Skin epidermis (tissue), 12 donors: ENCODE data around the gene MAP2K7.
A peak's percentile ranks its signal among the peaks of the same experiment; 100 is the strongest.
"Not testable (repeated sequence)": the region's sequence is repeated elsewhere in the genome, so short reads cannot be mapped to it uniquely, and the experiment has no call there.

Experiments used
- H3K27ac ChIP-seq, 21 experiments: fragments of 200-600 bp; sonication (generic) in 11 of 21; one replicate each; pipeline ENCODE4 v1.5.0; 2020; ENCODE audit warnings: mild to moderate bottlenecking in 3 of 21, inconsistent platforms in 2 of 21, moderate library complexity in 2 of 21
- H3K4me3 ChIP-seq, 7 experiments: fragments of 200-600 bp; sonication (generic) in 2 of 7; one replicate each; pipeline ENCODE4 v1.5.0; 2020; ENCODE audit warnings: inconsistent platforms in 2 of 7, mild to moderate bottlenecking in 2 of 7, moderate library complexity in 1 of 7

MAP2K7 gene

DNA sequence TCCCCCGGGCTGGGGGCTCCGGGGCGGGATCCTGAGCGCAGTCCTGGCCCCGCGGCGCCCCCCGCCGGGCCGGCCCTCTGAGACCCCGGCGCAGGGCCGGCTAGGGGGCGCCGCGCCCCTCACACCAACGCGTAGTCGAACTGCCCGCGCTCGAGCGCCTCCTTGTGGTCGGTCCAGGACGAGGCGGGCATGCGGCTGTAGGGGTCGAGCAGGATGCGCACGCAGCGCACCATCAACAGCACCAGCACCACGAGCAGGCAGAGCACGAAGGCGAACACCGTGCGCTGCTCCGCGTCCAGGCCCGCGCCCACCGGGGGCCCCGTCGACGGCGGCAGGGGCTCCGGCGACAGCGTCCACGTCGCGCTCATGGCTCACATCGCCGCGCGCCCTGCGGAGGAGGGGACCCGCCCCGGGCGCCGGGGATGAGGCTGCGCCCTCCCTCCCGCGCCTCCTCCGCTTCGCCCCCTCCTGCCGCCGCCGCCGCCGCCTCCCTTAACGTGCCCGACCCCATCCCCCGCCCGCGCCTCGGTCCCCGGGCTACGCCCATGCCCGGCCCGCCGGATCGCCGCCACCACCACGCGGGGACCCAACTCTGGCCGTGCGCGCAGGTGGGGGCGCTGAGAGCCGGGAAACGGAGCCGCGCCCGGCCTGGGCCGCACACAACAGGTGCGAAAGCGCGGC is 21.6 kb downstream of the MAP2K7 start:
- peak overlapping the region in 4 of 21 experiments; percentile 7 to 52 (median 28) for H3K27ac ChIP-seq
- peak overlapping the region; percentile 31 to 51 (median 42) for H3K4me3 ChIP-seq

DNA sequence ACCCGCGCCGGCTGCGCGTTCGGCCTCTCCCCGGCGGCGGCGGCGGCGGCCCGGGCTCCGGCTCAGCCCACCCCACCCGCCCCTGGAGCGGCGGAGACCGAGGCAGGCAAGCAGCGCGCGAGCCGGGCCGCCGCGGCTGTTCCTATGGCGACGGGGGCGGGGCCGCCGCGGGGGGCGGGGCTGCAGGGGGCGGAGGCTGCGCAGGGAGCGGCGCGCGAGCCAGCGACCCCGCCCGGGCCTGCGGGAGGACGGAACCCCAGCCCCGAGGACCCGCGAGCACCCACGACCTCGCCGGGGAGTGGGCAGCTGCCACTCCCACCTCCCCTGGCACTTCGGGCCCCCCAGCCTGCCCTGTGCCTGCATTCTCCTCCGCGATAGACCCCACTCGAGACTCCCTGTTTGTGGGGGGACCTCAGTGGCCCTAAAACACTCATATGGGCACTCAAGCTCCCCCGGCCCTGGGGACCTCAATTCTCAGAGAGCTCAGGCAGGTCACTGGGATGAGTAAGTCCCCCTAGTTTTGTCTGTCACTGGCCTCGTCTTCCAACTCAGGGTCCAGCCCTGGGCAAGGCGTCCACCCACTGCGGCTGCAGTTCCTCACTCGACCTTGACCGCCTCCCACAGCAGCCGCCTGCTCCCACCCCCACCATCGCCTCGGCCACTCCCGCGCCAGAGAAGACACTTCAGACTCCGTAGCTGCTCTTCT is 22.5 kb downstream of the MAP2K7 start, which contains the start of gene CTXN1:
Gene CTXN1, minus strand, starts transcription at position 115 of the 706 bp plus-strand sequence. CDS start 597 bp downstream, outside the sequence.
- Histone ChIP-seq H3K4me3 (peak within 1 kb of the TSS; percentile 31 to 51 (median 42)), H3K27ac (peak within 1 kb of the TSS in 4 of 21 experiments; percentile 7 to 72 (median 42))

DNA sequence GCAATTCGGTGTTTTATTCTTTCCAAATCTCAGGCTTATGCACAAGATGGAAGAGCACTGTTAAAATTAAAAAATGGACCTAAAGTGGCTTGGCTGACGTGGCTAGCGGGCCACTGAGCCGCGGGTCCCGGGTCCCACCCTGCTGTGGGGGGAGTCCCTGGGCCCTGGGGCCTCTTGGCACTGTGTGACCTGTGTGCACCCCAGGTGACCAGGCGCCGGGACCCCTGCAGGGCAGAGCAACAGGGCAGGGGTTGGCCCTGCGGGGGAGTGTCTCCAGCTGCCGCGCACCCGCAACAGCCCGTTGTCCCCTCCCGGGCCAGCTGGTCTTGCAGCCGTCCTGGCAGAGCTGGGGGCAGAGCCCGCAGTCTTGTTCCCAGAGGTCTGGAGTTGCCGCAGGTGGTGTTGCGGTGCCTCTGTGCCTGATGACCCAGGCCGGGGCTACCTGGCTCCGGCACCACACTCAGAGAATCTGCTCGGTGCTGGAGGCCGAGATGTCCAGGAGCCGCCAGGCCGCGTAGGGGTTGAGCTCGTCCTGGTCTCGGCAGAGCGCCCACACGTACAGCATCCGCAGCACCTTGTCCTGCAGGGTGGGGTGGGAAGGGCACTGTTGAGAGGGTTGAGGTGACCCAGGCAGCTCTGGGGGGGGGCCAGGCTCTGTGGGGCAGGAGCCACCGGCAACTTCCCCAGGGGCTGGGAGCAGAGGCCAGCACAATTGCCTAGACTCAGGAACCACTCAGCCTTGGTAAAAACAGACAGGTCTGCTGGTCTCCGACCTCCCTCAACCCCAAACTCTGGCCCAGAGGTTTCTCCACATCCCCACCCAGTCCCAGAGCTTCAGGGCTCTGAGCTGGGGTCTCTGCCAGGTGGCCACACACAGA is 23.3 kb downstream of the MAP2K7 start:
- Histone ChIP-seq H3K27ac (peak overlapping the region in 2 of 21 experiments; percentile 68 to 72), H3K4me3 (no peak overlapping the region)

DNA sequence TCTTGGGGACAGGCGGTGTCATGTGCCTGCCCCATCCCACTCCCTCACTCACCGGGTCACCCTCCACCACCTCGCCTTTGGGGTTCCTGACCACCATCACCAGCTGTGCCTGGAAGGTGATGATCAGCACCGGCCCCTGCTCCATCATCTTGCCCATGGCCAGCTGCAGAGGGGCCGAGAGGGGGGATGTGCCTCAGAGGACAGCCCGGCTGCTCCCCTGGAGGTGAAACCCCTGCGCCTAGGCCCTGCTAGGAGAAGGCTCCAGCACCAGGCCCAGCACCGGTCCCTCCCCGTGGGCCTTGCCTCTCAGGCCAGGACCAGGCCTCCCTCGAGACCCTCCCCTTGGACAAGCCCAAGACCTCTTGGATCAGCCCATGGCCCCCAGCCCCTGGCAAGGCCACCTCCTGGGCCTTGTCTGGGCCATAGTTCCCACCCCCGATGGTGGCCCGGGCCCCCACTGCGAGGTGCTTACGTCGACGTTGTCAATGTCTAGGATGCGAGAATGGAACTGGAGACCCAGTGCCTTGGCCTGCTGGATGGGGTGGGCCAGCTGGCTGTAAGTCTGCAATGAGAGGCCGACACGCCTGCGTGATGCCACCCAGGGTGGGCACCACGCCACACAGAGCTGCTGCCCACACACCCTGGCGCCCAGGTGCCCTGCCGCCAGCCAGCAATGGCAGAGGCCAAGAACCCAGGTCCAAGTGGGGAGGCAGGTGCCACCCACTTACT is 24.1 kb downstream of the MAP2K7 start:
- Histone ChIP-seq H3K27ac (peak overlapping the region in 15 of 21 experiments; percentile 19 to 82 (median 59)), H3K4me3 (no peak overlapping the region)

DNA sequence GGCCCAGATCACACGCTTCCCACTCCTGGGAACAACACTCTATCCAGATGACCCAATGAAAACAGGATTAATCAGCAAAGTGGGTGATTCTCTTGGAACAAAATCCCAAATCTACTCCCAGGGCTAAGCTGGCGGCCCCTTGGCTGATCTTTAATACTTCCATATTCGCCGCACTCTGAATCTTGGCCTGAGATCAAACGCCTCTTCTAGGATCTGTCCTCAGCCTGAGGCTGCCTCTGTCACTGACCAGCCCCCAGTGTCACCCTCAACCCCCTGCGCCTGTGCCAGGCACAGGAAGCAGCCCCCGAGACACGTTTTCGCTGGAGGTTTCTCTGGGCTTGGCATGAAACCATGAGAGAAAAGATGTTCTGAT is 24.6 kb downstream of the MAP2K7 start:
- H3K4me3 ChIP-seq = no peak overlapping the region

DNA sequence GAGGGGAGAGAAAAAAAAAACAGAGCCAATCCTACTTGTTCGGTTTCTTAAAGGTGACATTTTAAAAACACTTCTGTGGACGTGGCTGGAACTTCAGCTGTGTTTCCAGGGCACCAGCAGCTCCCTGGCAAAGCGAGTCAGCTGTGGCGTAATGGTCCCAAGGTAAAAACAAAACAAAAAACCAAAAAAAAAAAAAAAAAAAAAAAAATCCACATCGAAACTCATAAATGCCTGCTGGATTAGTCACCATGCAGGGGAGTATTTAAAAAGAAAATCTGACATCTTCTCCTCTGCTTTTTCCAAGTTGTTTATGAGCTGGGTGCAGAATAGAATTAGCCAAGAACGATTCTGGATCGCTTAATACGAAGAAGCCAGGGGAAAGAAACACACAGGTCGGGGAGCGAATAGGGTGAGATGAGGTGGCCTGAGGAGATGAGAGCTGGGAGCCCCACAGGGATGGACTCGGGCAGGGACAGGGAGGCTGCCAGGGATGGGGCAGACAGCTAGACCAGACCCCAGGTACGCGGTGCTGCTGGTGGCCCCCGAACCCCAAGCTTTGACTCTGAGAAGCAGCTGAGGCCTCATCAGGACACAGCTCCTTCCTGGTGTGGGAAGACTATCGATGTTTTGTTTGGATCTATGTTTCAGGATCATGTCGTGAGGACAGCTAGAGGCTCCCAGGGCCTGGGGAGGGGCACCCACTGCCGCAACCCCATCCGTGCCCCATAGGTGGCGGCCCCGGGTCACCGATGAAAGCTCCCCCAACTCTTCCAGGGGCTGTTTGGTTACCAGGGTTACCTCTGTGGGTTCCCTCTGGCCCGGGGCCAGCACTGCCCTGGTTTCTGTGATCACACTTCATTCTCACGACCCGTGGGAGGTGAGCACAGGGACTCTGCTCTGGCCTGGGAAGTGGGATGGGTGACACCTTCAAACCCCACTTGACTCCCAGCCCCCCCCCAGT is 25.3 kb downstream of the MAP2K7 start:
- Histone ChIP-seq H3K4me3 (no peak overlapping the region), H3K27ac (peak overlapping the region in 19 of 21 experiments; percentile 19 to 82 (median 67))

More for the DNA sequence above, 24.6 kb downstream of the MAP2K7 start:
- peak overlapping the region in 17 of 21 experiments; percentile 19 to 82 (median 48) for H3K27ac ChIP-seq

DNA sequence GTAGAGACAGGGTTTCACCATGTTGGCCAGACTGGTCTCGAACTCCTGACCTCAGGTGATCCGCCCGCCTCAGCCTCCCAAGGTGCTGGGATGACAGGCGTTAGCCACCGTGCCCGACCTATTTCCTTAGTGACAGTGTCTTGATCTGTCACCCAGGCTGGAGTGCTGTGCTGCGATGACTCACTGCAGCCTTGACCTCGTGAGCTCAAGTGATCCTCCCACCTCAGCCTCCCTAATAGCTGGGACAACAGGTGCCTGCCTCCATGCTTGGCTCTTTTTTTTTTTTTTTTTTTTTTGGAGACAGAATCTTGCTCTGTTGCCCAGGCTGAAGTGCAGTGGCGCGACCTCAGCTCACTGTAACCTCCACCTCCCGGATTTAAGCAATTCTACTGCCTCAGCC is 26.4 kb downstream of the MAP2K7 start:
- H3K4me3 ChIP-seq = not testable (repeated sequence)
- peak overlapping the region in 3 of 21 experiments; percentile 6 to 82 (median 82) for H3K27ac ChIP-seq

DNA sequence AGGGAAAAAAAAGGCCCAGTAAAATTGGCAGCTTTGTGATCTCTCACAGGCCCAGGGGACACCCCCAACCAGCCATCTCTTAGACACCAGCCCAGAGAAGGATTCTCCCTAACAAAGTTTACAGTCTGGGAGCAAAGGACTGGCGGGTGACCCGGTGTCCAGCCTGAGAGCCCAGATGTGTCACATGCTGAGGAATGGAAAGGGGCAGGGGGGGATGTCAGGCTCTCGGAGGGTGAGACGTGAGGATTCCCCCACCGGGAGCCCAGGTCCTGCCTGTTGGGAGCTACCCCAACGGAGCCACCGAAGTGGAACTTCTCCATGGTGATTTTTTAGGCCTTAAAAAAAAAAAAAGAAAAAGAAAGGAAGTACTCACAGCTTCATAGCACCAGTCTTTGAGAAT is 27.1 kb downstream of the MAP2K7 start:
- peak overlapping the region in 1 of 21 experiments; percentile 6 for H3K27ac ChIP-seq
- H3K4me3 ChIP-seq = no peak overlapping the region

DNA sequence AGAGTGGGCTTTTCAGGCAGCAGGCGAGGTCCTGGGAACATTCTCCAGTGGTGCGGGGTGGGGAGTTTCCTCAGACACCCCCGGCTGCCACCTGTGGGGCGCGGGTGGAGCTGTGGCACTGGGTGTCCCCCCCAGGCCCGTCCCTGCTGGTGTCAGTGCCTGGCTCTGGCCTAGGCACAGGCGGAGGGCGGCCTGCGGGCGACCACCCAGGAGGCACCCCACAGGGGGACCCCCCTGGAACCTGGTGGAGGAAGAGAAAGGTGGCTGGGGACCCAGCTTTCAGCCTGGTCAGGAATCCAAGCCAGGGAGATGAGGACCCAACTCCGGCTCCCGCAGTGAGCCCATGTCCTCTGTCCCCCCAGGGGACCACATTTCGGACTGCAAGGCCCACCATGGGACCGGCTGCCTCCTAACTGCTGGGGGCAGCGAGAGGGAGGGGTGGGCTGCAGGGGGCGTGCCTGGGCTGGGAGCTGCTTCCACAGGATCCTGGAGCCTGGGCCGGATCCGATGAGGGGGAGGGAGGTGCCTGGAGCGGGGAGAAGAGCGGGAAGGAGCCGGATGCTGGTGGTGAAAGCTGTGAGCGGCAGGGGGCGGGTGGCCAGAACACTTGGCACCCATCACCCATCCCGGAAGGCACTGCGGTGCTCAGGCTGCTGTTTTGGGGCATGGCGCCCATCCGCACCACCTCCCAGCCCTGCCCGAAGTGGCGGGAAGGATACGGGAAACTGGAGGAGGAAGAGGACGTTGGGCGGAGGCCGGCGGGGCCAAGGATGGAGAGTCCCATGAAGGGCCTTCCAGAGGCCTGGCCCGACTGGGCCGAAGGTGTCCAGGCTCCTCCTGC is 27.8 kb downstream of the MAP2K7 start:
- no peak overlapping the region for H3K4me3 ChIP-seq
- H3K27ac ChIP-seq = no peak overlapping the region

DNA sequence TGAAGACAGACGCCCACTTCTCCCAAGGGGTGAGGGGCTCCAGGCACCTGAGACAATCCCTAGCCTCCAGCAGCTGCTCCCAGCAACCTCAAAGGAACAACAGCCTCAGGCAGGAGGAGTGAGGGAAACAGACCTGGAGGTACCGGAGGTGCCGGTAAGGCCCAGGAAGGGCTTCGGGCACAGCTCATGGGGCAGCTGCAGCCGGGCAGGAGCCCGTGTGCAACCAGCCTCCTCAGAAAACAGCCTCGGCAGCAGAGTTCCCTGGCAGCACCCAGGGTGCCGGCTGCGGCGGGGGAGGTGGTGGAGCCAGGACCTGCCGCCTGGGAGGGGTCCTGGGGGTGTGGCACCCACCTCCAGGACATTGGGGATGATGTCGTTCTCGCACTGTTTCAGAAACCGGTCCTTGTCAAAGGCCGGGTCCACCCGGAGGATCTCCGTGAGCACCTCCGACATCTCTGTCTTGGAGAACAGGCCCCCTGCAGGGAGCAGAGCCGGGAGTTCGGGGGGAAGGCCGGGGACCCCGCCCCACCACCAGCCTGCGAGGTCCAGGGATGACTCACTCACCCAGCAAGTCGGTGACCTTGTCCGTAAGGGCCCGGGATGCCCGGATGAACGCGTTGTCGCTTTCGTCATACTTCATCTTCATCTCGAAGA is 28.7 kb downstream of the MAP2K7 start:
- H3K4me3 ChIP-seq = no peak overlapping the region
- no peak overlapping the region for H3K27ac ChIP-seq

DNA sequence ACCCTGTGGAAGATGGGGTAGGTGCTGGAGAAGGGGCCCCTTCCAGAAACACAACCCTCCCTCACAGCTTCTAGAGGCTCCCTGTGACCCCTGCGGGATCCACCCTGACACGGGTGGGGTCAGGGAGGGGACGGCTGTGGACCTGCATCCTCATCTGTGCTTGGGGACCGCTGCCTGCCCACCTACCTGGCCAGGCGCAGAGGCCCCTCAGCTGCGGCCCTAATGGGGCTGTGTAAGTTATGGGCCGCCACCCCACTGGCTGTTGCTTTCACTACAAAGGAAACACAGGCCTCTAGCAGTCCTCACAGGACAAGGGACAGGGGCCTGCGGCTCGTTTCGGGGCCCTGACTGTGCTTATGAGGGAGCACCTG is 29.2 kb downstream of the MAP2K7 start:
- Histone ChIP-seq H3K4me3 (no peak overlapping the region), H3K27ac (no peak overlapping the region)

DNA sequence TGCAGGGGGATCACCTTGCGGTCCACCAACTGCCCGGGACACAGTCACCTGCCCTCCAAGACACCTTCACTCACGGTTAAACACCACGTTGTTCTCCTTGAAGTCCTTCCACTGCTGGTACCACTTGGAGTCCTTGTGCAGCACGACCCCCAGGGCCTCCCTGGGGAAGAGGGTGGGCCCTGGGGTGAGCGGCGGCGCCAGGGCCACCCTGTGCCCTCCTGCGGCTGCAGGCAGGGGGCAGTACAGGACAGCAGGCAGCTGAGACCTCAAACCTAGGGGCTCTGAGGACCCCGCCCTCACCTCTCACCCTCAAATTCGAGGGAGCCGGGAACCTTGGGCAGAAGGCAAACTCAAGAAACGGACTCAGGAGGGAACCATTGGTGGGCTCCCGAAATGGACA is 29.7 kb downstream of the MAP2K7 start:
- Histone ChIP-seq H3K4me3 (no peak overlapping the region), H3K27ac (no peak overlapping the region)

DNA sequence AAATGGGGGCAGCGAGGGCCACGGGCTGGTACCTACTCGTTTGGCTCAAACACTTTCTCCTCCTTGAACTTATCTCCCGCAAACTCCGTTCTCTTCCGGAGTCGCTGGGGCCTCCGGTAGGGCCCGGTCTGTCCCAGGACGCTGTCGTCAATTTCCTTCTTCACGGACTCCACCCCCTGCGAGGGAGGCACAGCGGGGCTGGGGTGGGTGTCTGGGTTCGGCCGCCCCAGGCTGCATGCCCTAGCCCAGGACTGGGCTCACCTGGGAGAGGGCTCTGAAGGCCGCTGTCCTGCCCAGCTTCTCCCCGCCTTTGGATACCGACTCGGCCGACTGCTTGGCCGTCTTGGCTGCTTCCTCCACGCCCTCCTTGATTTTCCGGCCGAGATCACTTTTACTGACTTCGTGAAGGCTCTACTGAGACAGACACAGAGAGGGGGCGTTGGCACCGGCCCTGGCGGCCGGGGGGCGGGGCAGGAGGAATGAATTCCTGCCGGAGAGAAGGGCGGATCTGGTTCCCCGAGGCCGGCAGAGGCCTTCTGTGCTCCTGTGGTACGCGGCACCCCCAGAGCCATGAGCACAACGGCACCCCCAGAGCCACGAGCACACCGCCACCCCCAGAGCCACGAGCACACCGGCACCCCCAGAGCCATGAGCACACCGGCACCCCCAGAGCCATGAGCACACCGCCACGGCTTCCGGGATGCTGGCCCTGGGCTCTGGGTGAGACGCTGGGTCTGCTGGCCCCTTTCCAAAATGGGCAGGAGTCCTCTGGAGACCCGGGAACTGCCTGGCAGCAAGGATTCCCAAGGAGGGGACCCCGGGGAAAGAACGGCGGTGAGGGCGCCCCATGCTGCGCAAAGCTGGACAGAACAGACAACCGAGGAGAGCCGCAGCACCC is 30.4 kb downstream of the MAP2K7 start:
- H3K27ac ChIP-seq = no peak overlapping the region
- no peak overlapping the region for H3K4me3 ChIP-seq

DNA sequence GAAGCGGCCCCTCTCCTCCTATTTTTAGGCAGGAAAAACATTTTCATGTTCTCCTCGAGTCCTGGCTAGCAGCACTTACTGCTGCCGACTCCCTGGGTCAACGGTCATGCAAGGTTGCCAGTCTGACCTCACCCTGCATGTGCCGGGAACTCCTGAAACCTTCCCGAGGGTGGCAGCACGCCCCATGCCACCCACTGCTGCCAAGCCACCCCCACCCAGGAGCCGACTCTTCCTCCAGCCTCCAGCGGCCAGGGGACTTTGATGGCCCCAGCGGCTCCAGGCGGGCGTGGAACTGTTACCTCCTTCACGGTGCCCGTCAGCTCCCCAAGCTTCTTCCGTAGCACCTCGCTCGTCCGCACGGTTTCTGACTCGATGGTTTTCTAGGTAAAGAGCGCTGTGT is 31.1 kb downstream of the MAP2K7 start:
- H3K27ac ChIP-seq = no peak overlapping the region
- H3K4me3 ChIP-seq = no peak overlapping the region

DNA sequence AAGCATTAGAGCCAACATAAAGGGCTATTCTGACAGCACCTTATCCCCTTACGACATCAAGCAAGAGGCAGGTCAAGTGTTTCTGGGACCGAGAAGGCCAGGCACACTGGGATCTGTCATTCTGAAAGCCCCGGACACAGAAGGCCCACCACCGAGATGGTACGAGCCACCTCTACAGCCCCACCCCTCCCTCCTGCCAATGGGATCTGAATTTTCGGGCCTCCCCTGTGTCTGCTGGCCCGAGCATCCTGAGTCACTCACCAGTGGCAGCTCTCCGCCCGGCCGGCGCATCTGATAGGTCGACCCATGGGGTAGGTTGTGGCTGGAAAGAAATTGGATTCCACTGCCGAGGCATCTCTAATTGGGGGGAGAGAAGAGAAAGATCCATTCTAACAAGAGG is 37.2 kb downstream of the MAP2K7 start:
- Histone ChIP-seq H3K27ac (no peak overlapping the region), H3K4me3 (no peak overlapping the region)
